ENCODE results near the gene LSR.

DNA sequence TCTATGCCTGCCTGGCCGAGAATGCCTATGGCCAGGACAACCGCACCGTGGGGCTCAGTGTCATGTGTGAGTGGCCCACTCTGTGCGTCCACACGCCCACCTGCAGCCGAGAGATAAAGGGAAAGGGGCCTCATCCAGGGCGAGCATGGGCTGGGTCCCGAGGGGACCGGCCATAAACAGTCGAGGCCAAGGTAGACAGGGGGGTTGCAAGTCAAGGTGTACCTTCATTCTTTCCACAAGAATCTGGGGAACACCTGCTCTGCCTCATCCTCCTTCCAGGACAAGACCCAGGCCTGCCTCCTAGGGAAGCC is 51.5 kb downstream of the LSR start:
- TF ChIP-seq EZH2 (IDR thresholded peaks at IDR 0.05; ENCODE audit: low read depth, unreplicated experiment) = no peak
- TF ChIP-seq, protein P1, sequence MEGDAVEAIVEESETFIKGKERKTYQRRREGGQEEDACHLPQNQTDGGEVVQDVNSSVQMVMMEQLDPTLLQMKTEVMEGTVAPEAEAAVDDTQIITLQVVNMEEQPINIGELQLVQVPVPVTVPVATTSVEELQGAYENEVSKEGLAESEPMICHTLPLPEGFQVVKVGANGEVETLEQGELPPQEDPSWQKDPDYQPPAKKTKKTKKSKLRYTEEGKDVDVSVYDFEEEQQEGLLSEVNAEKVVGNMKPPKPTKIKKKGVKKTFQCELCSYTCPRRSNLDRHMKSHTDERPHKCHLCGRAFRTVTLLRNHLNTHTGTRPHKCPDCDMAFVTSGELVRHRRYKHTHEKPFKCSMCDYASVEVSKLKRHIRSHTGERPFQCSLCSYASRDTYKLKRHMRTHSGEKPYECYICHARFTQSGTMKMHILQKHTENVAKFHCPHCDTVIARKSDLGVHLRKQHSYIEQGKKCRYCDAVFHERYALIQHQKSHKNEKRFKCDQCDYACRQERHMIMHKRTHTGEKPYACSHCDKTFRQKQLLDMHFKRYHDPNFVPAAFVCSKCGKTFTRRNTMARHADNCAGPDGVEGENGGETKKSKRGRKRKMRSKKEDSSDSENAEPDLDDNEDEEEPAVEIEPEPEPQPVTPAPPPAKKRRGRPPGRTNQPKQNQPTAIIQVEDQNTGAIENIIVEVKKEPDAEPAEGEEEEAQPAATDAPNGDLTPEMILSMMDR (conservative IDR thresholded peaks at IDR 0.05; ENCODE audit: low read depth in 2 of 2) = no peak
- TF ChIP-seq ZNF114 (CRISPR knock-in tag; IDR thresholded peaks at IDR 0.05) = no peak
- TF ChIP-seq, protein P2, sequence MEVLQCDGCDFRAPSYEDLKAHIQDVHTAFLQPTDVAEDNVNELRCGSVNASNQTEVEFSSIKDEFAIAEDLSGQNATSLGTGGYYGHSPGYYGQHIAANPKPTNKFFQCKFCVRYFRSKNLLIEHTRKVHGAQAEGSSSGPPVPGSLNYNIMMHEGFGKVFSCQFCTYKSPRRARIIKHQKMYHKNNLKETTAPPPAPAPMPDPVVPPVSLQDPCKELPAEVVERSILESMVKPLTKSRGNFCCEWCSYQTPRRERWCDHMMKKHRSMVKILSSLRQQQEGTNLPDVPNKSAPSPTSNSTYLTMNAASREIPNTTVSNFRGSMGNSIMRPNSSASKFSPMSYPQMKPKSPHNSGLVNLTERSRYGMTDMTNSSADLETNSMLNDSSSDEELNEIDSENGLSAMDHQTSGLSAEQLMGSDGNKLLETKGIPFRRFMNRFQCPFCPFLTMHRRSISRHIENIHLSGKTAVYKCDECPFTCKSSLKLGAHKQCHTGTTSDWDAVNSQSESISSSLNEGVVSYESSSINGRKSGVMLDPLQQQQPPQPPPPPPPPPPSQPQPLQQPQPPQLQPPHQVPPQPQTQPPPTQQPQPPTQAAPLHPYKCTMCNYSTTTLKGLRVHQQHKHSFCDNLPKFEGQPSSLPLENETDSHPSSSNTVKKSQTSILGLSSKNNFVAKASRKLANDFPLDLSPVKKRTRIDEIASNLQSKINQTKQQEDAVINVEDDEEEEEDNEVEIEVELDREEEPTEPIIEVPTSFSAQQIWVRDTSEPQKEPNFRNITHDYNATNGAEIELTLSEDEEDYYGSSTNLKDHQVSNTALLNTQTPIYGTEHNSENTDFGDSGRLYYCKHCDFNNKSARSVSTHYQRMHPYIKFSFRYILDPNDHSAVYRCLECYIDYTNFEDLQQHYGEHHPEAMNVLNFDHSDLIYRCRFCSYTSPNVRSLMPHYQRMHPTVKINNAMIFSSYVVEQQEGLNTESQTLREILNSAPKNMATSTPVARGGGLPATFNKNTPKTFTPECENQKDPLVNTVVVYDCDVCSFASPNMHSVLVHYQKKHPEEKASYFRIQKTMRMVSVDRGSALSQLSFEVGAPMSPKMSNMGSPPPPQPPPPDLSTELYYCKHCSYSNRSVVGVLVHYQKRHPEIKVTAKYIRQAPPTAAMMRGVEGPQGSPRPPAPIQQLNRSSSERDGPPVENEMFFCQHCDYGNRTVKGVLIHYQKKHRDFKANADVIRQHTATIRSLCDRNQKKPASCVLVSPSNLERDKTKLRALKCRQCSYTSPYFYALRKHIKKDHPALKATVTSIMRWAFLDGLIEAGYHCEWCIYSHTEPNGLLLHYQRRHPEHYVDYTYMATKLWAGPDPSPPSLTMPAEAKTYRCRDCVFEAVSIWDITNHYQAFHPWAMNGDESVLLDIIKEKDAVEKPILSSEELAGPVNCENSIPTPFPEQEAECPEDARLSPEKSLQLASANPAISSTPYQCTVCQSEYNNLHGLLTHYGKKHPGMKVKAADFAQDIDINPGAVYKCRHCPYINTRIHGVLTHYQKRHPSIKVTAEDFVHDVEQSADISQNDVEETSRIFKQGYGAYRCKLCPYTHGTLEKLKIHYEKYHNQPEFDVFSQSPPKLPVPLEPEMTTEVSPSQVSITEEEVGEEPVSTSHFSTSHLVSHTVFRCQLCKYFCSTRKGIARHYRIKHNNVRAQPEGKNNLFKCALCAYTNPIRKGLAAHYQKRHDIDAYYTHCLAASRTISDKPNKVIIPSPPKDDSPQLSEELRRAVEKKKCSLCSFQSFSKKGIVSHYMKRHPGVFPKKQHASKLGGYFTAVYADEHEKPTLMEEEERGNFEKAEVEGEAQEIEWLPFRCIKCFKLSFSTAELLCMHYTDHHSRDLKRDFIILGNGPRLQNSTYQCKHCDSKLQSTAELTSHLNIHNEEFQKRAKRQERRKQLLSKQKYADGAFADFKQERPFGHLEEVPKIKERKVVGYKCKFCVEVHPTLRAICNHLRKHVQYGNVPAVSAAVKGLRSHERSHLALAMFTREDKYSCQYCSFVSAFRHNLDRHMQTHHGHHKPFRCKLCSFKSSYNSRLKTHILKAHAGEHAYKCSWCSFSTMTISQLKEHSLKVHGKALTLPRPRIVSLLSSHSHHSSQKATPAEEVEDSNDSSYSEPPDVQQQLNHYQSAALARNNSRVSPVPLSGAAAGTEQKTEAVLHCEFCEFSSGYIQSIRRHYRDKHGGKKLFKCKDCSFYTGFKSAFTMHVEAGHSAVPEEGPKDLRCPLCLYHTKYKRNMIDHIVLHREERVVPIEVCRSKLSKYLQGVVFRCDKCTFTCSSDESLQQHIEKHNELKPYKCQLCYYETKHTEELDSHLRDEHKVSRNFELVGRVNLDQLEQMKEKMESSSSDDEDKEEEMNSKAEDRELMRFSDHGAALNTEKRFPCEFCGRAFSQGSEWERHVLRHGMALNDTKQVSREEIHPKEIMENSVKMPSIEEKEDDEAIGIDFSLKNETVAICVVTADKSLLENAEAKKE (CRISPR knock-in tag; IDR thresholded peaks at IDR 0.05) = no peak
- TF ChIP-seq POLR2AphosphoS5 (IDR thresholded peaks at IDR 0.05; ENCODE audit: low read depth) = no peak
- no peak for TF ChIP-seq CREB1 (CRISPR knock-in tag; IDR thresholded peaks at IDR 0.05; ENCODE audit: low read depth)
